Measurements from ENCODE around the gene CLCA2.

CLCA2 gene

GRCh38 chr1:86460998-86461397 lies 37.0 kb downstream of the CLCA2 start:
- Histone ChIP-seq H3K4me1 (ENCODE audit: control insufficient read depth, insufficient read depth, low read length) (no peaks in the 10 kb centered on the region), H3K9me3 (replicated peaks; ENCODE audit: low read length) (no peaks in the 10 kb centered on the region), H3K4me2 (ENCODE audit: low read length) (no peak overlapping the region), H3K4me3 (ENCODE audit: low read length) (no peak overlapping the region), H3K27me3 (ENCODE audit: control insufficient read depth, insufficient read depth, low read length) (peaks cover 2% of the 10 kb centered on the region), H3K9ac (ENCODE audit: low read depth, low read length) (no peak overlapping the region), H3K36me3 (ENCODE audit: insufficient read depth, low read length) (no peaks in the 10 kb centered on the region)

- H3K4me2 ChIP-seq (ENCODE audit: low read length), result no peak overlapping the region
- no peaks in the 10 kb centered on the region for H3K4me1 ChIP-seq (ENCODE audit: control insufficient read depth, insufficient read depth, low read length)
- no peak overlapping the region for H3K4me3 ChIP-seq (ENCODE audit: low read length)
- no peak overlapping the region for H3K9ac ChIP-seq (ENCODE audit: low read depth, low read length)
- no peaks in the 10 kb centered on the region for H3K27me3 ChIP-seq (ENCODE audit: control insufficient read depth, insufficient read depth, low read length)
- no peaks in the 10 kb centered on the region for H3K36me3 ChIP-seq (ENCODE audit: insufficient read depth, low read length)
- H3K9me3 ChIP-seq (replicated peaks; ENCODE audit: low read length), result no peaks in the 10 kb centered on the region
These were observed 37.5 kb downstream of the CLCA2 start for GRCh38 chr1:86461482-86461881.

- no peaks in the 10 kb centered on the region for H3K36me3 ChIP-seq (ENCODE audit: insufficient read depth, low read length)
- no peaks in the 10 kb centered on the region for H3K9me3 ChIP-seq (replicated peaks; ENCODE audit: low read length)
- H3K9ac ChIP-seq (ENCODE audit: low read depth, low read length), result no peak overlapping the region
- H3K4me3 ChIP-seq (ENCODE audit: low read length), result no peak overlapping the region
- no peaks in the 10 kb centered on the region for H3K27me3 ChIP-seq (ENCODE audit: control insufficient read depth, insufficient read depth, low read length)
- no peaks in the 10 kb centered on the region for H3K4me1 ChIP-seq (ENCODE audit: control insufficient read depth, insufficient read depth, low read length)
- no peak overlapping the region for H3K4me2 ChIP-seq (ENCODE audit: low read length)
These were observed 40.8 kb downstream of the CLCA2 start for GRCh38 chr1:86464819-86465218.

GRCh38 chr1:86466109-86466844 lies 42.3 kb downstream of the CLCA2 start:
- Histone ChIP-seq H3K4me2 (ENCODE audit: low read length) (no peak overlapping the region), H3K27me3 (ENCODE audit: control insufficient read depth, insufficient read depth, low read length) (no peaks in the 10 kb centered on the region), H3K36me3 (ENCODE audit: insufficient read depth, low read length) (no peaks in the 10 kb centered on the region), H3K4me1 (ENCODE audit: control insufficient read depth, insufficient read depth, low read length) (no peaks in the 10 kb centered on the region), H3K4me3 (ENCODE audit: low read length) (no peak overlapping the region), H3K9ac (ENCODE audit: low read depth, low read length) (no peak overlapping the region), H3K9me3 (replicated peaks; ENCODE audit: low read length) (no peaks in the 10 kb centered on the region)

GRCh38 chr1:86466986-86467385 lies 43.0 kb downstream of the CLCA2 start:
- H3K27me3 ChIP-seq (ENCODE audit: control insufficient read depth, insufficient read depth, low read length), result no peaks in the 10 kb centered on the region
- H3K9me3 ChIP-seq (replicated peaks; ENCODE audit: low read length), result no peaks in the 10 kb centered on the region
- no peaks in the 10 kb centered on the region for H3K36me3 ChIP-seq (ENCODE audit: insufficient read depth, low read length)
- no peak overlapping the region for H3K4me3 ChIP-seq (ENCODE audit: low read length)
- H3K4me2 ChIP-seq (ENCODE audit: low read length), result no peak overlapping the region
- no peak overlapping the region for H3K9ac ChIP-seq (ENCODE audit: low read depth, low read length)
- no peaks in the 10 kb centered on the region for H3K4me1 ChIP-seq (ENCODE audit: control insufficient read depth, insufficient read depth, low read length)

GRCh38 chr1:86468501-86468977 lies 44.6 kb downstream of the CLCA2 start, which contains the start of gene CLCA1:
CLCA1 (plus strand) TSS chr1:86468927; CDS start chr1:86468972, 45 bp downstream.
- Histone ChIP-seq H3K9me3 (replicated peaks; ENCODE audit: low read length) (no peaks in the 10 kb centered on the region), H3K9ac (ENCODE audit: low read depth, low read length) (no peak within 1 kb of the TSS), H3K4me1 (ENCODE audit: control insufficient read depth, insufficient read depth, low read length) (no peaks in the 10 kb centered on the region), H3K36me3 (ENCODE audit: insufficient read depth, low read length) (no peaks in the 10 kb centered on the region), H3K27me3 (ENCODE audit: control insufficient read depth, insufficient read depth, low read length) (no peaks in the 10 kb centered on the region), H3K4me3 (ENCODE audit: low read length) (no peak within 1 kb of the TSS), H3K4me2 (ENCODE audit: low read length) (no peak within 1 kb of the TSS)

- Histone ChIP-seq H3K4me3 (ENCODE audit: low read length) (no peak overlapping the region), H3K9me3 (replicated peaks; ENCODE audit: low read length) (no peaks in the 10 kb centered on the region), H3K4me2 (ENCODE audit: low read length) (no peak overlapping the region), H3K4me1 (ENCODE audit: control insufficient read depth, insufficient read depth, low read length) (no peaks in the 10 kb centered on the region), H3K27me3 (ENCODE audit: control insufficient read depth, insufficient read depth, low read length) (no peaks in the 10 kb centered on the region), H3K9ac (ENCODE audit: low read depth, low read length) (no peak overlapping the region), H3K36me3 (ENCODE audit: insufficient read depth, low read length) (no peaks in the 10 kb centered on the region)
These were observed 46.9 kb downstream of the CLCA2 start for GRCh38 chr1:86470859-86471258.

- H3K4me1 ChIP-seq (ENCODE audit: control insufficient read depth, insufficient read depth, low read length), result no peaks in the 10 kb centered on the region
- no peak overlapping the region for H3K9ac ChIP-seq (ENCODE audit: low read depth, low read length)
- H3K9me3 ChIP-seq (replicated peaks; ENCODE audit: low read length), result no peaks in the 10 kb centered on the region
- no peaks in the 10 kb centered on the region for H3K36me3 ChIP-seq (ENCODE audit: insufficient read depth, low read length)
- H3K4me2 ChIP-seq (ENCODE audit: low read length), result no peak overlapping the region
- no peak overlapping the region for H3K4me3 ChIP-seq (ENCODE audit: low read length)
- H3K27me3 ChIP-seq (ENCODE audit: control insufficient read depth, insufficient read depth, low read length), result no peaks in the 10 kb centered on the region
These were observed 47.3 kb downstream of the CLCA2 start for GRCh38 chr1:86471291-86471690.

GRCh38 chr1:86472152-86472551 lies 48.2 kb downstream of the CLCA2 start:
- Histone ChIP-seq H3K9ac (ENCODE audit: low read depth, low read length) (no peak overlapping the region), H3K27me3 (ENCODE audit: control insufficient read depth, insufficient read depth, low read length) (no peaks in the 10 kb centered on the region), H3K36me3 (ENCODE audit: insufficient read depth, low read length) (no peaks in the 10 kb centered on the region), H3K4me3 (ENCODE audit: low read length) (no peak overlapping the region), H3K9me3 (replicated peaks; ENCODE audit: low read length) (no peaks in the 10 kb centered on the region), H3K4me1 (ENCODE audit: control insufficient read depth, insufficient read depth, low read length) (no peaks in the 10 kb centered on the region), H3K4me2 (ENCODE audit: low read length) (no peak overlapping the region)

GRCh38 chr1:86472767-86473166 lies 48.8 kb downstream of the CLCA2 start:
- Histone ChIP-seq H3K9me3 (replicated peaks; ENCODE audit: low read length) (no peaks in the 10 kb centered on the region), H3K4me1 (ENCODE audit: control insufficient read depth, insufficient read depth, low read length) (no peaks in the 10 kb centered on the region), H3K4me2 (ENCODE audit: low read length) (no peak overlapping the region), H3K36me3 (ENCODE audit: insufficient read depth, low read length) (no peaks in the 10 kb centered on the region), H3K9ac (ENCODE audit: low read depth, low read length) (no peak overlapping the region), H3K4me3 (ENCODE audit: low read length) (no peak overlapping the region), H3K27me3 (ENCODE audit: control insufficient read depth, insufficient read depth, low read length) (no peaks in the 10 kb centered on the region)

GRCh38 chr1:86477256-86477655 lies 53.3 kb downstream of the CLCA2 start:
- Histone ChIP-seq H3K4me2 (ENCODE audit: low read length) (no peak overlapping the region), H3K27me3 (ENCODE audit: control insufficient read depth, insufficient read depth, low read length) (no peaks in the 10 kb centered on the region), H3K9me3 (replicated peaks; ENCODE audit: low read length) (no peaks in the 10 kb centered on the region), H3K4me3 (ENCODE audit: low read length) (no peak overlapping the region), H3K9ac (ENCODE audit: low read depth, low read length) (no peak overlapping the region), H3K36me3 (ENCODE audit: insufficient read depth, low read length) (no peaks in the 10 kb centered on the region), H3K4me1 (ENCODE audit: control insufficient read depth, insufficient read depth, low read length) (no peaks in the 10 kb centered on the region)

GRCh38 chr1:86477682-86478081 lies 53.7 kb downstream of the CLCA2 start:
- H3K4me3 ChIP-seq (ENCODE audit: low read length), result no peak overlapping the region
- H3K9me3 ChIP-seq (replicated peaks; ENCODE audit: low read length), result no peaks in the 10 kb centered on the region
- H3K9ac ChIP-seq (ENCODE audit: low read depth, low read length), result no peak overlapping the region
- H3K36me3 ChIP-seq (ENCODE audit: insufficient read depth, low read length), result no peaks in the 10 kb centered on the region
- no peaks in the 10 kb centered on the region for H3K27me3 ChIP-seq (ENCODE audit: control insufficient read depth, insufficient read depth, low read length)
- H3K4me1 ChIP-seq (ENCODE audit: control insufficient read depth, insufficient read depth, low read length), result no peaks in the 10 kb centered on the region
- H3K4me2 ChIP-seq (ENCODE audit: low read length), result no peak overlapping the region

Data from skeletal muscle satellite cell (primary cell).